ENCODE data around the gene ZFYVE26.
A peak's percentile ranks its signal among the peaks of the same experiment; 100 is the strongest.

Gene ZFYVE26

GRCh38 chr14:67815573-67816225, 691 bp downstream of the ZFYVE26 start:
- peak; percentile 56 for DNase-seq (ENCODE audit: low read depth)
- peak overlapping the region; percentile 89 for H3K4me3 ChIP-seq (replicated peaks; ENCODE audit: low read depth, low read length)
- TF ChIP-seq CTCF (IDR thresholded peaks at IDR 0.05; ENCODE audit: low read length, missing control alignments): no peak

- TF ChIP-seq CTCF (IDR thresholded peaks at IDR 0.05; ENCODE audit: low read length, missing control alignments): no peak
- DNase-seq (ENCODE audit: low read depth): no peak
These were observed 1.6 kb downstream of the ZFYVE26 start for GRCh38 chr14:67814821-67815220.

GRCh38 chr14:67806246-67806645, 10.1 kb downstream of the ZFYVE26 start:
- H3K4me3 ChIP-seq (replicated peaks; ENCODE audit: low read depth, low read length): no peak overlapping the region
- no peak for TF ChIP-seq CTCF (IDR thresholded peaks at IDR 0.05; ENCODE audit: low read length, missing control alignments)
- no peak for DNase-seq (ENCODE audit: low read depth)

More at GRCh38 chr14:67814821-67815220, 1.6 kb downstream of the ZFYVE26 start:
- H3K4me3 ChIP-seq (replicated peaks; ENCODE audit: low read depth, low read length): no peak overlapping the region

GRCh38 chr14:67800743-67801142, 15.6 kb downstream of the ZFYVE26 start:
- H3K4me3 ChIP-seq (replicated peaks; ENCODE audit: low read depth, low read length): no peak overlapping the region
- no peak for DNase-seq (ENCODE audit: low read depth)
- TF ChIP-seq CTCF (IDR thresholded peaks at IDR 0.05; ENCODE audit: low read length, missing control alignments): no peak

- DNase-seq (ENCODE audit: low read depth): no peak
- TF ChIP-seq CTCF (IDR thresholded peaks at IDR 0.05; ENCODE audit: low read length, missing control alignments): no peak
These were observed 17.7 kb downstream of the ZFYVE26 start for GRCh38 chr14:67798731-67799130.

GRCh38 chr14:67787673-67788072, 28.7 kb downstream of the ZFYVE26 start:
- TF ChIP-seq CTCF (IDR thresholded peaks at IDR 0.05; ENCODE audit: low read length, missing control alignments): no peak
- DNase-seq (ENCODE audit: low read depth): no peak
- H3K4me3 ChIP-seq (replicated peaks; ENCODE audit: low read depth, low read length): no peak overlapping the region

More at GRCh38 chr14:67798731-67799130, 17.7 kb downstream of the ZFYVE26 start:
- H3K4me3 ChIP-seq (replicated peaks; ENCODE audit: low read depth, low read length): no peak overlapping the region
